ENCODE data around the gene HHAT.

HHAT gene

GRCh38 chr1:210605099-210605498, 276.4 kb downstream of the HHAT start:
- no peak overlapping the region for H3K27ac ChIP-seq
- TF ChIP-seq ZFX (IDR thresholded peaks at IDR 0.05; ENCODE audit: borderline replicate concordance) (no peak), CTCF (IDR thresholded peaks at IDR 0.05) (no peak)

GRCh38 chr1:210607361-210607760, 278.7 kb downstream of the HHAT start:
- no peak overlapping the region for H3K27ac ChIP-seq
- TF ChIP-seq CTCF (IDR thresholded peaks at IDR 0.05) (no peak), ZFX (IDR thresholded peaks at IDR 0.05; ENCODE audit: borderline replicate concordance) (no peak)

- no peak overlapping the region for H3K27ac ChIP-seq
- no peak for TF ChIP-seq ZFX (IDR thresholded peaks at IDR 0.05; ENCODE audit: borderline replicate concordance)
- no peak for TF ChIP-seq CTCF (IDR thresholded peaks at IDR 0.05)
These were observed 280.1 kb downstream of the HHAT start for GRCh38 chr1:210608767-210609166.

- no peak overlapping the region for H3K27ac ChIP-seq
- no peak for TF ChIP-seq CTCF (IDR thresholded peaks at IDR 0.05)
- no peak for TF ChIP-seq ZFX (IDR thresholded peaks at IDR 0.05; ENCODE audit: borderline replicate concordance)
These were observed 287.7 kb downstream of the HHAT start for GRCh38 chr1:210616356-210616755.

GRCh38 chr1:210617293-210617692, 288.6 kb downstream of the HHAT start:
- TF ChIP-seq ZFX (IDR thresholded peaks at IDR 0.05; ENCODE audit: borderline replicate concordance) (no peak), CTCF (IDR thresholded peaks at IDR 0.05) (no peak)
- H3K27ac ChIP-seq = no peak overlapping the region

- TF ChIP-seq CTCF (IDR thresholded peaks at IDR 0.05) = no peak
- TF ChIP-seq ZFX (IDR thresholded peaks at IDR 0.05; ENCODE audit: borderline replicate concordance) = no peak
- H3K27ac ChIP-seq = no peak overlapping the region
These were observed 289.7 kb downstream of the HHAT start for GRCh38 chr1:210618369-210618768.

GRCh38 chr1:210620867-210621488, 292.3 kb downstream of the HHAT start:
- TF ChIP-seq ZFX (IDR thresholded peaks at IDR 0.05; ENCODE audit: borderline replicate concordance) (no peak), CTCF (IDR thresholded peaks at IDR 0.05) (no peak)

More at GRCh38 chr1:210620867-210621488, 292.3 kb downstream of the HHAT start:
- H3K27ac ChIP-seq = no peak overlapping the region

Measured in 22Rv1 (cell line).